GM12891 (cell line): Measurements from ENCODE around the gene NR1D1.

Experiments used
- POLR2A ChIP-seq: IDR thresholded peaks from 2 replicates; pipeline ENCODE4 v1.6.1; 2011; ENCODE audit warnings: low read depth, low read length, control low read depth
- POLR2AphosphoS5 ChIP-seq: IDR thresholded peaks from 2 replicates; pipeline ENCODE4 v1.6.1; 2011; ENCODE audit warnings: low read depth, low read length, control low read depth
- SPI1 ChIP-seq: IDR thresholded peaks from 2 replicates; pipeline ENCODE4 v1.6.1; 2011; ENCODE audit warnings: low read depth, low read length, control low read depth
- TAF1 ChIP-seq: IDR thresholded peaks from 2 replicates; pipeline ENCODE4 v1.6.1; 2011; ENCODE audit warnings: low read depth, low read length, control low read depth

DNA sequence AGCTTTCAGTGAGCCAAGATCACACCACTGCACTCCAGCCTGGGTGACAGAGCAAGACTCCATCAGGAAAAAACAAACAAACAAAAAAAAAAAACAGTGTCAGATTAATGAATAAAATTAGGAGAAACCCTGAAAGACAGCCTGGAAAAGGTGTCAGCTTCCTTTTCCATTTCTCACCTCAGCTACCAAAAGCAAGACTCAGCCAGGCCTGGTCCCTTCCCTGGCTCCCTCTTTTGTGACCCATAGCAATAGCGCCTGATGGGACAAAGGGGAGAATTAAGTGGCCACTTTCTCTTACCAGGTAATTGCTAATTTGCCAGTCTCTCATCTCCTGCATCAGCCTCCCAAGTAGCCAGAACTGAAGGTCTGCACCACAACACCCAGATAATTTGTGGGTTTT is 41.5 kb downstream of the NR1D1 start:
- no peak for TF ChIP-seq POLR2A
- TF ChIP-seq TAF1: no peak
- TF ChIP-seq POLR2AphosphoS5: no peak
- no peak for TF ChIP-seq SPI1
